Breast epithelium (tissue), 4 donors: ENCODE data around the gene SBNO1. TPM values are rescaled to one million over a fixed set of nuclear protein-coding genes. Genes with fewer than 3 reads are reported as not detected.
A peak's percentile ranks its signal among the peaks of the same experiment; 100 is the strongest.

Source experiments
- DNase-seq, 2 donors: peaks; one replicate each; pipeline ENCODE4 v3.0.0-alpha.2; 2019; ENCODE audit warnings: low spot score in 2 of 2
- H3K27ac ChIP-seq, 2 donors: fragments of 200-600 bp; sonication (generic) in 1 of 2; one replicate each; pipeline ENCODE4 v1.5.1; 2016 to 2019; ENCODE audit warnings: mild to moderate bottlenecking in 1 of 2
- H3K27me3 ChIP-seq, 2 donors: fragments of 200-600 bp; sonication (generic) in 1 of 2; one replicate each; pipeline versions ENCODE4 v1.5.1 to v1.6.0; 2017 to 2019; ENCODE audit warnings: control low read depth in 1 of 2, mild to moderate bottlenecking in 1 of 2
- H3K36me3 ChIP-seq: fragments of 200-600 bp; one replicate; pipeline ENCODE4 v1.5.1; 2019
- H3K4me1 ChIP-seq, 2 donors: fragments of 200-600 bp; sonication (generic); one replicate each; pipeline ENCODE4 v1.5.1; 2016 to 2019; ENCODE audit warnings: control low read depth in 1 of 2
- H3K4me3 ChIP-seq, 3 donors: fragments of 200-600 bp; sonication (generic); 1 replicate in 2 of 3; 2 replicates in 1 of 3; pipeline ENCODE4 v1.5.1; 2016 to 2019; ENCODE audit warnings: mild to moderate bottlenecking in 3 of 3, moderate library complexity in 2 of 3
- H3K9me3 ChIP-seq, 2 donors: fragments of 200-600 bp; sonication (generic) in 1 of 2; one replicate each; pipeline ENCODE4 v1.5.1; 2016 to 2019; ENCODE audit warnings: control low read depth in 1 of 2
- POLR2A ChIP-seq: fragments of 450-650 bp; IDR thresholded peaks from one replicate; pipeline ENCODE4 v1.6.1; 2016; ENCODE audit warnings: antibody characterized with exemption, mild to moderate bottlenecking, moderate library complexity
- POLR2AphosphoS5 ChIP-seq, 3 donors: sonication (generic); formaldehyde crosslinking; IDR thresholded peaks; one replicate each; pipeline ENCODE4 v1.6.1; 2017; ENCODE audit warnings: antibody characterized with exemption in 3 of 3
- intact Hi-C: fragments of 100-400 bp; cut with DNase I; formaldehyde crosslinking; loops from one replicate; pipeline ENCODE4 v1.15.1; 2023; ENCODE audit warnings: low total_unique reads
- total RNA-seq, 3 donors: library from RNA; depleted of rRNA; stranded (reverse); fragments of >200 nt; gene quantifications; one replicate each; pipeline ENCODE4 v1.1.0, GENCODE V29; 2016
- TF ChIP-seq, protein P1 (sequence below), 3 donors: fragments of 450-650 bp; IDR thresholded peaks; one replicate each; pipeline ENCODE4 v1.5.1; 2016 to 2017; ENCODE audit warnings: antibody characterized with exemption in 3 of 3, mild to moderate bottlenecking in 3 of 3, moderate library complexity in 3 of 3

SBNO1 gene
- total RNA-seq, 3 donors from 2014 or later = 20.3 to 31.0 (median 22.9) TPM

DNA sequence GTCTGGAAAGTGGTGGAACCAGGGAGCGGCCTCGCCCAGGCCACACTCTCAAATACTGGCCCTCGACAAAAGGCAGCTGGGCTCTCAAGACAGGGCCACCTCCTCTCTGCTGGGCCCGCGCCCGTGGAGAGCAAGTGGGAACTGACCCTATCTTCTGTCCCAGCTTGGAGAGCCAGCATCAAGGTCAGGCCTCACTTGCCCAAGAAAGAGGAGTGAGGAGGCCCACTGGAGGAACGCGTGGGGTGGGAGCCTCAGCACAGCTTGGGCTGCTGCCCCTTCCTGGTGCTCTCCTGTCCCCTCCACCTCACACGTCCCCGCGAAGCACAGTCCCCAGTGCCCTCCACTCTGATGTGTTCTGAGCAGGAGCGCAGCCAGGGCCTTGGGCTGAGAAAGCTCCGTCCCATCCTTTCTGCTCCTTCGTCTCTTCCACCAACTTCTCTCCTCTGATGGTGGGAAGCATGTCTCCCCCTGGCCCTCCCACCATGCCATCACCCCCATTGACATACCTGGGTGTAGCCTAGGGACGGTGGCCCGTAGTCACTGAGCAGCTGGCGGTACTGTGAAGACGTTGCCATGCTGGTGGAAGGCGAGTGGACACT, 97.9 kb downstream of the SBNO1 start:
- DNase-seq = no peak
- TF ChIP-seq, protein P1, sequence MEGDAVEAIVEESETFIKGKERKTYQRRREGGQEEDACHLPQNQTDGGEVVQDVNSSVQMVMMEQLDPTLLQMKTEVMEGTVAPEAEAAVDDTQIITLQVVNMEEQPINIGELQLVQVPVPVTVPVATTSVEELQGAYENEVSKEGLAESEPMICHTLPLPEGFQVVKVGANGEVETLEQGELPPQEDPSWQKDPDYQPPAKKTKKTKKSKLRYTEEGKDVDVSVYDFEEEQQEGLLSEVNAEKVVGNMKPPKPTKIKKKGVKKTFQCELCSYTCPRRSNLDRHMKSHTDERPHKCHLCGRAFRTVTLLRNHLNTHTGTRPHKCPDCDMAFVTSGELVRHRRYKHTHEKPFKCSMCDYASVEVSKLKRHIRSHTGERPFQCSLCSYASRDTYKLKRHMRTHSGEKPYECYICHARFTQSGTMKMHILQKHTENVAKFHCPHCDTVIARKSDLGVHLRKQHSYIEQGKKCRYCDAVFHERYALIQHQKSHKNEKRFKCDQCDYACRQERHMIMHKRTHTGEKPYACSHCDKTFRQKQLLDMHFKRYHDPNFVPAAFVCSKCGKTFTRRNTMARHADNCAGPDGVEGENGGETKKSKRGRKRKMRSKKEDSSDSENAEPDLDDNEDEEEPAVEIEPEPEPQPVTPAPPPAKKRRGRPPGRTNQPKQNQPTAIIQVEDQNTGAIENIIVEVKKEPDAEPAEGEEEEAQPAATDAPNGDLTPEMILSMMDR (IDR thresholded peaks at IDR 0.05) = no peak
- no peak for TF ChIP-seq POLR2A
- no peak for TF ChIP-seq POLR2AphosphoS5 (IDR thresholded peaks at IDR 0.05)
- H3K4me3 ChIP-seq = no peak overlapping the region
- peak overlapping the region; percentile 69 to 87 for H3K27ac ChIP-seq
- peaks cover 5 to 8% of the 10 kb centered on the region in 2 donors for H3K4me1 ChIP-seq
- no peaks in the 10 kb centered on the region for H3K36me3 ChIP-seq
- intact Hi-C loops = no loop called here
- H3K27me3 ChIP-seq = no peaks in the 10 kb centered on the region
- H3K9me3 ChIP-seq = no peaks in the 10 kb centered on the region

DNA sequence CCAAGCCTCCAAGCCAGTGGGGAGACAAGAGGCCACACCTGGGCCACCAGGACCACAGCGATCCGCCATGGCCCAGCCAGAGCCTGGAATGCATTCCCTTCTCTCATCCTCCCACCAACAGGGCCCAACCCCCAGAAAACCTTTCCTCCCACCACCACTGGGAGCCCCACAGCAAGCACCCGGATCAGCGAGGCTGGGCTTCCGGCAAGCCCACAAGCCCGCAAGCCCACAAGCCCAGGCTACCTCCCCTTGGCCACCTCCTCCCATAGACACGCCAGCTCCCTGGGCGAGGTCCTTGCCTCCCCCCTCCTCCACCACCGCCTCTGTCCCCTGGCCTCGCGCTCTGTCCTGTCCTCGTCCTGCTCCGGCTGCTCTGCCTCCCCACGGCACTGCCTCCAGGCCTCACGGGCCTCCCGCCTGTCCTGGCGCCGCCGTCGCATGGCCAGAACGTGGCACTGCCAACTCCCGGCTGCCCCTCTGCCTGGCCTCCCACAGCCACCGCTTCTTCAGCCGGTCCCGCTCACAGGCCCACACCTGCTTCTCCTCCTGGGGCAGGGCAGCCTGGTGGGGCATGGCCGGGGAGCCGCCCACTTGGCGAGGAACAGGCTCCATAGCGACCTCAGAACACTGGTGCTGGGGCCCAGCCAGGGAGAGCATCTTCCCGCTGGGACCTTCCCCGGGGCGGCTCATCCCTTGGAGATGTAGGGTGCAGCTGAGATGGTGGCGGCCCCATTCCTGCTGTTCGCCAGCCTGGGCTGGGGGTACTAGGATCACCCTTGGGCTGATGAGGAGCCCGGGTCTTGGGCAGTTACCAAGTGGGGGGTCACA, 98.6 kb downstream of the SBNO1 start:
- no peak for TF ChIP-seq POLR2AphosphoS5 (IDR thresholded peaks at IDR 0.05)
- TF ChIP-seq POLR2A = no peak
- TF ChIP-seq, protein P1 (IDR thresholded peaks at IDR 0.05) = no peak
- H3K36me3 ChIP-seq = no peaks in the 10 kb centered on the region
- DNase-seq = no peak
- peaks cover 5 to 8% of the 10 kb centered on the region in 2 donors for H3K4me1 ChIP-seq
- intact Hi-C loops = no loop called here
- no peak overlapping the region for H3K4me3 ChIP-seq
- peak overlapping the region; percentile 69 to 87 for H3K27ac ChIP-seq
- no peaks in the 10 kb centered on the region for H3K9me3 ChIP-seq
- H3K27me3 ChIP-seq = no peaks in the 10 kb centered on the region

DNA sequence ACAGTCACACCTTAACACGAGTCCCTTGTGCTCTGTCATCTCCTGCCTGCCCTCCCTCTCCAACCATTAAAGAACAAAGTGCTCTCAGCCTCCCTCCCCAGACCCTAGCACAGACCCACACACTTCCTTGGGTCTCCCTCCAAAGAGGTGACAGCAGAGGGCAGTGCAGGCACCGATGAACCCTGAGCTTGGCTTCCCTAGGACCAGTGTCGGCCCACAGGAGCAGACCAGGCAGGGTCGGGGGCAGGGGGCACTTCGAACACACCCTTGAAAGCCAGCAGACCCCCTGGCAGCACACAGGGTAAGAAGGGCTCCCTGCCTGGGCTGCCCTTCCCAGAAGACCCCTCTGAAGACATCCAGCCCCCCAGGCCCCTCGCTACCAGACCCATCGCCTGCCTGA, 100.0 kb downstream of the SBNO1 start:
- Histone ChIP-seq H3K4me3 (no peak overlapping the region), H3K9me3 (no peaks in the 10 kb centered on the region), H3K27ac (no peak overlapping the region), H3K27me3 (no peaks in the 10 kb centered on the region), H3K36me3 (no peaks in the 10 kb centered on the region), H3K4me1 (peaks cover 5 to 8% of the 10 kb centered on the region in 2 donors)
- DNase-seq = no peak
- intact Hi-C loops = no loop called here
- no peak for TF ChIP-seq POLR2A
- TF ChIP-seq POLR2AphosphoS5 (IDR thresholded peaks at IDR 0.05) = no peak
- TF ChIP-seq, protein P1 (IDR thresholded peaks at IDR 0.05) = no peak

DNA sequence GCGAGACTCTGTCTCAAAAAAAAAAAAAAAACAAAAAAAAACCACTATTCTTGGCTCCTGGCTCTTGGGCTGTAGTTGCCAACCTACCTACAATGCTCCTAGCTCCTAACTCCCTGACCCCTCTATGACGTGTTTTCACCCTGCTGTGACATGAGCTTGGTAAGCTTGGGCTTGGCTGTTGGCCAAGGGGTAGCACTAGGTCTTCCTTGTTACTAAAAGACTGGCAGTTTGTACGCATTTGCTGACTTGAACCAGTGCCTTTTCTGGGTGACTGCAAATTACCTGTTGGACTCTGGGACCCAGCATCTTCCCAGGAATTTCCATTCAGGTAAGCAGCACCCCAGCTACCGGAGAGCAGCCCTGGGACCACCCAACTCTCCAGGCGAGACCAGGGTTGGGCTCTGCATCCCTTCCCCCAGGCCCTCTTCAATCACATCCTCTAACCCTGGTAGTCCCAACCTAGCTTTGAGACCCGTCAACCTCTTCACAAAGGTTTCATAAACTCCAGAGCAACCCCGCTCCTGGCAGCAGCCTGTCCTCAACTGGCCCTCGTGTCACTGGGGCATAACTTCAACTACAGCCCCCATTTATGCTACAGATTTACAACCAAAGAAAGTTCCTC, 101.3 kb downstream of the SBNO1 start:
- DNase-seq = no peak
- Histone ChIP-seq H3K9me3 (no peaks in the 10 kb centered on the region), H3K27me3 (no peaks in the 10 kb centered on the region), H3K4me1 (peaks cover 5% of the 10 kb centered on the region in 2 donors), H3K36me3 (no peaks in the 10 kb centered on the region), H3K4me3 (no peak overlapping the region), H3K27ac (no peak overlapping the region)
- intact Hi-C loops = no loop called here
- TF ChIP-seq POLR2A = no peak
- TF ChIP-seq POLR2AphosphoS5 (IDR thresholded peaks at IDR 0.05) = no peak
- TF ChIP-seq, protein P1 (IDR thresholded peaks at IDR 0.05) = no peak

DNA sequence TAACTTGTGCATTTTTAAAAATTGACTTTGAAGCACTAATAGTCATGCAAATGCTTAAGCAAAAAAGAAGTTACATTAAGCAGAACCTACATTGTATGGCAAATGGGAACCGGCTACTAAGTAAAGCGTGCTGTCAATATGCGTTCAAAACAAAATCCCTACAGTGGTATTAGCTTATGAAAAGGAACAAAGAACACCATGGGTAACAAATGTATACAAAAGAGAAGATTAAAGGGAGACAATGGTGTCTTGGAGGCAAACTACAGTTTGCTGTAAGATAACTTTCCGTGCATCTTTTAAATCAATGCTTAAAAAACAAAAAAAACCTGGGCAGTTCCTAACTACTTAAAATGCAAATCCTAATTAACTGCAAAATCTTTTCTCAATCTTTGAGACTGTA, 103.5 kb downstream of the SBNO1 start:
- H3K27ac ChIP-seq = no peak overlapping the region
- TF ChIP-seq, protein P1 (IDR thresholded peaks at IDR 0.05) = no peak
- no peak for TF ChIP-seq POLR2A
- no peak for TF ChIP-seq POLR2AphosphoS5 (IDR thresholded peaks at IDR 0.05)
- no peaks in the 10 kb centered on the region for H3K9me3 ChIP-seq
- no peaks in the 10 kb centered on the region for H3K27me3 ChIP-seq
- no peak overlapping the region for H3K4me3 ChIP-seq
- no peaks in the 10 kb centered on the region for H3K4me1 ChIP-seq
- no peak for DNase-seq
- H3K36me3 ChIP-seq = no peaks in the 10 kb centered on the region
- intact Hi-C loops = no loop called here
